Nephron progenitor cell (in vitro differentiated cells): ENCODE results near the gene PYGM.

ENCODE experiments used
- DNase-seq: peaks from one replicate; pipeline ENCODE4 v3.0.0; 2021
- H3K27ac Mint-ChIP-seq: 2 replicates; pipeline ENCODE4 v1.8.0; 2021; ENCODE audit warnings: mild to moderate bottlenecking, moderate library complexity, mixed read lengths
- H3K27me3 Mint-ChIP-seq: 2 replicates; pipeline ENCODE4 v1.8.0; 2021; ENCODE audit warnings: mild to moderate bottlenecking, low read depth, mixed read lengths; ENCODE audit not compliant: poor library complexity
- H3K36me3 Mint-ChIP-seq: 2 replicates; pipeline ENCODE4 v1.8.0; 2021; ENCODE audit warnings: low read depth, mixed read lengths
- H3K4me1 Mint-ChIP-seq: 2 replicates; pipeline ENCODE4 v1.8.0; 2021; ENCODE audit warnings: mixed read lengths
- H3K4me3 Mint-ChIP-seq: 2 replicates; pipeline ENCODE4 v1.8.0; 2021; ENCODE audit warnings: mild to moderate bottlenecking, moderate library complexity, mixed read lengths
- H3K9me3 Mint-ChIP-seq: 2 replicates; pipeline ENCODE4 v1.8.0; 2021; ENCODE audit warnings: mild to moderate bottlenecking, moderate library complexity, mixed read lengths
- TF ChIP-seq, protein P1 (sequence below): fragments of 200-600 bp; sonication (generic); IDR thresholded peaks from 2 replicates; pipeline ENCODE4 v1.5.0; 2021; ENCODE audit warnings: antibody characterized with exemption

PYGM gene

DNA sequence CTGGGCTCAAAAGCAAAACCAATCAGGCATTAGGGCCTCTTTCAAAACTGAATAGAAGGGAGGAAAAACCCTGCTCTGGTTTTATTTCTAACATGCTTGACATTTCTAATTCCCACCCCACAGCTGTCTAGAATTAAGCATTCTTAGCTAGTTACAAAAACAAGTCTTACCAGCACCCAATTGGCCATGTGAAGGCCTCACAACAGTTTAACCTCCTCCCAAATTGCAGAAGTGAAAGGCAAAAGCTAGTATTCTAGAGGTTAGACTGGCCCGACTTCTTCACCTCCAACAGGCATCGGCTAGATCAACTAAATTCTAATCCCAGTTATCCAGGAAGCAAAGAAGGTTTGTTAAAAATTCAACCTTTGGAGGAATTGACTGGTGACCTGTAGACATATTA is 12.1 kb upstream of the PYGM start:
- Mint-ChIP-seq H3K4me1 (peaks cover 74% of the 10 kb centered on the region), H3K27ac (no peak overlapping the region), H3K36me3 (peaks cover 97% of the 10 kb centered on the region), H3K4me3 (no peak overlapping the region), H3K9me3 (no peaks in the 10 kb centered on the region), H3K27me3 (no peaks in the 10 kb centered on the region)
- TF ChIP-seq, protein P1, sequence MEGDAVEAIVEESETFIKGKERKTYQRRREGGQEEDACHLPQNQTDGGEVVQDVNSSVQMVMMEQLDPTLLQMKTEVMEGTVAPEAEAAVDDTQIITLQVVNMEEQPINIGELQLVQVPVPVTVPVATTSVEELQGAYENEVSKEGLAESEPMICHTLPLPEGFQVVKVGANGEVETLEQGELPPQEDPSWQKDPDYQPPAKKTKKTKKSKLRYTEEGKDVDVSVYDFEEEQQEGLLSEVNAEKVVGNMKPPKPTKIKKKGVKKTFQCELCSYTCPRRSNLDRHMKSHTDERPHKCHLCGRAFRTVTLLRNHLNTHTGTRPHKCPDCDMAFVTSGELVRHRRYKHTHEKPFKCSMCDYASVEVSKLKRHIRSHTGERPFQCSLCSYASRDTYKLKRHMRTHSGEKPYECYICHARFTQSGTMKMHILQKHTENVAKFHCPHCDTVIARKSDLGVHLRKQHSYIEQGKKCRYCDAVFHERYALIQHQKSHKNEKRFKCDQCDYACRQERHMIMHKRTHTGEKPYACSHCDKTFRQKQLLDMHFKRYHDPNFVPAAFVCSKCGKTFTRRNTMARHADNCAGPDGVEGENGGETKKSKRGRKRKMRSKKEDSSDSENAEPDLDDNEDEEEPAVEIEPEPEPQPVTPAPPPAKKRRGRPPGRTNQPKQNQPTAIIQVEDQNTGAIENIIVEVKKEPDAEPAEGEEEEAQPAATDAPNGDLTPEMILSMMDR, result no peak
- DNase-seq, result no peak

DNA sequence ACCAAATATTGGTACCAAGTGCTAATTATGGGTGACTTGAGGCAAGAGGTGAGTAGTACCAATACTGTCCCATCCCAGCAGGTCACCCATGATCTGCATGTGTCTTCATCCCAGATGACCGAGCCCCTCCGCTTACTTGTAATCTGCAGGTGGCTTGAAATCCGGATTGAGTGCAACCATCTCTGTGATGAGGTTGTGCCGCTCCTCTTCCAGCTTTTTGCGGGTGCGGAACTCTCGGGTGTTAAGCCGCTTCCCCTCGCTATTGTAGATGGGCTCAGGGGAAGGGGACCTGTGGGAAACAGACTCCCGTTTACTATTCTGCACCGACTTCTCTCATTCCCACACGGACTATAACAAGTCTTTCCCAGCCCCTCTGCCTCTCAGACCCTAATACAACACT is 10.3 kb upstream of the PYGM start:
- Mint-ChIP-seq H3K9me3 (no peaks in the 10 kb centered on the region), H3K27me3 (no peaks in the 10 kb centered on the region), H3K4me1 (peaks cover 72% of the 10 kb centered on the region), H3K36me3 (peaks cover 91% of the 10 kb centered on the region), H3K4me3 (no peak overlapping the region), H3K27ac (no peak overlapping the region)
- DNase-seq, result no peak
- TF ChIP-seq, protein P1, result no peak

DNA sequence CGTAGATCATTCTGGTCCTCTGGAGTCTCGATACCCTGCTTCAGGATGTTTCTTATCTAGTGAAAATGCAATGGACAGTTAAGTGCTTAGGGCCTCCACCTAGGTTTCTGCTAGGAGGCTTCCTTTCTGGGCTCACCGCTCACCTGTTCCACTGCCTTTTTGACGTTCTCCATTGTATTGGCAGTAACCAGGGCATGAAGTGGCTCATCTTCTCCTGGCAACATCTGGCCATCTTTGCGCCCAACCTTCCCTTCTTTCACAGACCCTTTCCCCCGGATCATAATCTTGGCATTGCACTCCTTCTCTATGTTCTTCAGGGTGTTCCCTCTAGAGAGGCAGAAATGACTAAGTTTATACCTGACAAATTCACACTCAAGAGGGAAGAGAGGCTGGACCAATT is 9.5 kb upstream of the PYGM start:
- Mint-ChIP-seq H3K4me1 (peaks cover 74% of the 10 kb centered on the region), H3K4me3 (no peak overlapping the region), H3K9me3 (no peaks in the 10 kb centered on the region), H3K27ac (no peak overlapping the region), H3K27me3 (no peaks in the 10 kb centered on the region), H3K36me3 (peaks cover 91% of the 10 kb centered on the region)
- DNase-seq, result no peak
- TF ChIP-seq, protein P1, result no peak

DNA sequence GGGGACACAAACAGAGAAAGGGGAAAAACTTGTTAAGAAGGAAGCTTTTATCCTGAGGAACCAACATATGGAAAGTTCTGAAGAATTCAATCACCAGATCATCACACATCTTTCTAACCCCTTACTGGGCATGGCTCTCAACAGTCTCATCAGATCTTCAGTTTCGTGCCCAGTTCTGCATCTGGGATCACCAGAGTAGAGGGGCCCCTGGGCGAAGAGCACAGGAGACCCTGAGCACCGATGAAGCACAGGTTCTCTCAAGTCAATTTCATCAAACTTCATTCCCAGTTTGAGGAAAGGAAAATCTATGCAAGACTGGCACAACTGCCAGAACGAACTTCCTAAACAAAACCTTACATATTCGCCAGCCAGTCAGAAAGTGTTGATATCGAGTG is 8.5 kb upstream of the PYGM start:
- H3K4me3 Mint-ChIP-seq, result no peak overlapping the region
- peaks cover 84% of the 10 kb centered on the region for H3K36me3 Mint-ChIP-seq
- H3K27me3 Mint-ChIP-seq, result no peaks in the 10 kb centered on the region
- no peak for DNase-seq
- peak overlapping the region; percentile 90 for H3K27ac Mint-ChIP-seq
- TF ChIP-seq, protein P1, result no peak
- no peaks in the 10 kb centered on the region for H3K9me3 Mint-ChIP-seq
- H3K4me1 Mint-ChIP-seq, result peaks cover 74% of the 10 kb centered on the region

DNA sequence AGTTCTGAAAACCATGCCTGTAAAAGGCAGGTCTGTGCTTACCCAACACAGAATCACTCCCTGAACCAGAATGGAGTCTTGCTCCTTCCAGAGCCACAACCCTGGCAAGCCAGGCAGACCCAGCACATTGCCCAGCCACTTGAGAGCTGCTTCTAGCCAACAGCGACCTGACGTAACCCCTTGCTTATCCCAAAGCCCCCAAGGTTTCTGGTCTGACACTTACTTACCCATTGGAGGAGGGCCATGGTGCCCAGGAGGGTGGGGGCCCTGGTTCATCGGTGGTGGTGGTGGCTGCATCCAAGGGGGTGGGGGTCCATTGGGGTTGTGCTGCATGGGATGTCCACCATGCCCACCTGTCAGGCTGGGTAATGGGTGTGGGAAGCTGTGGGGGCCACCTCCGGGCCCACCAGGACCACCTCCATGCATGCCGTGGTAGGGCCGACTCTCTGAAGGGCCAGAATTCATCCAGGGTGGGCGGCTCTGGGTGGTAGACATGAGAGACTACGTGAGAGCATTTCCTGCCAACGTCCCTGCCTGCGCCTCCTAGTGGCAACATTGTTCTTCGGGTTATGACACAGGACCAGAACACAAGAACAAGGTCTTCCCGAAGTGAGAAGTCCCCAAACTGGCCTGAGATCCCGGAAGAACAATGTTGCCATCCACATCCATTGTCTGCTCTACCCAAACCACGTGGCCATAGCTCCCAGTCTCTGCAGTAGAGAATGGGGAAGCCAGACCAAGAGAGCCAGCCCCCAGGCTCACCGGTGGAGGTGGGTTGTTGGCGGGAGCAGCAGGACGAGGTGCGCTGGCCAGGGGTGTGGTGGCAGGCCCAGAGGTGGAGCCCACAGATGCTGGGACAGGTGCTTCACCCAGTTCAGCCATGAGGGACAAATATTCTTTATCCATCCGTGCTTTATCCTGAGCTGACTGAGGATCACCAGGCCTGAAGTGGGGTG is 7.8 kb upstream of the PYGM start:
- H3K9me3 Mint-ChIP-seq, result no peaks in the 10 kb centered on the region
- H3K27me3 Mint-ChIP-seq, result no peaks in the 10 kb centered on the region
- H3K4me1 Mint-ChIP-seq, result peaks cover 78% of the 10 kb centered on the region
- no peak overlapping the region for H3K4me3 Mint-ChIP-seq
- H3K27ac Mint-ChIP-seq, result peak overlapping the region; percentile 48
- peaks cover 79% of the 10 kb centered on the region for H3K36me3 Mint-ChIP-seq
- TF ChIP-seq, protein P1, result peak; percentile 70
- peak; percentile 85 for DNase-seq

DNA sequence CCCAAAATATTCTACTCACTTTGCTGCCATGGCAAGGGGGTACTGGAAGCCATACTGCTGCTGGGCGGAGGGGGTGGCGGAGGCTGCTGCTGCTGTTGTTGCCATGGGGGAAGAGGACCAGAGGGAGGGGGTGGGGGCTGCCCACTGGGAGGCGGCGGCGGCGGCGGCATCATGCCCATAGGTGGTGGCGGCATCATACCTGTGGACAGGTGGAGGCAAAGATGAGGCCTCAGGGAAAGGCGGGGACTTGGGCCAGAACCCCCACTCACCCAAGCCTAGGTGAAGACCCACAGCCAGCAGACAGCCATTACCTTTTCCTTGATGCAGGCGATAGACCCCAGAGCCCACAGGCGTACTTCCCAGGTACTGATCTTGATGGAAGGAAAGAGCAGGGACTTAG is 7.1 kb upstream of the PYGM start:
- Mint-ChIP-seq H3K27ac (no peak overlapping the region), H3K4me3 (no peak overlapping the region), H3K27me3 (no peaks in the 10 kb centered on the region), H3K4me1 (peaks cover 80% of the 10 kb centered on the region), H3K9me3 (no peaks in the 10 kb centered on the region), H3K36me3 (peaks cover 78% of the 10 kb centered on the region)
- TF ChIP-seq, protein P1, result no peak
- no peak for DNase-seq
